Measurements from ENCODE around the gene ZNF540.
"Not testable (repeated sequence)": the region's sequence is repeated elsewhere in the genome, so short reads cannot be mapped to it uniquely, and the experiment has no call there.

ZNF540 gene

GRCh38 chr19:37594304-37594981 is at the start of gene ZNF540, which contains the start of gene ZNF571:
Gene ZNF540, plus strand, starts transcription at chr19:37594876. Its CDS starts 3,572 bp downstream, at chr19:37598448.
Gene ZNF571, minus strand, starts transcription at chr19:37594792. Its CDS starts 8,116 bp downstream, at chr19:37586676.
- peak; percentile 92 for DNase-seq (ENCODE audit: low spot score)

- no peak for DNase-seq (ENCODE audit: low spot score)
These were observed 43.3 kb upstream of the ZNF540 start for GRCh38 chr19:37551129-37551993.

GRCh38 chr19:37563518-37563917 is 31.2 kb upstream of the ZNF540 start:
- DNase-seq (ENCODE audit: low spot score), result no peak

- DNase-seq (ENCODE audit: low spot score), result no peak
These were observed 29.9 kb upstream of the ZNF540 start for GRCh38 chr19:37564624-37565369.

- no peak for DNase-seq (ENCODE audit: low spot score)
These were observed 29.4 kb upstream of the ZNF540 start for GRCh38 chr19:37565370-37565669.

- DNase-seq (ENCODE audit: low spot score), result no peak
These were observed 22.5 kb upstream of the ZNF540 start for GRCh38 chr19:37572203-37572602.

GRCh38 chr19:37583340-37583739 is 11.3 kb upstream of the ZNF540 start:
- no peak for DNase-seq (ENCODE audit: low spot score)

- no peak for DNase-seq (ENCODE audit: low spot score)
These were observed 726 bp upstream of the ZNF540 start for GRCh38 chr19:37593996-37594303.

- peak; percentile 68 for DNase-seq (ENCODE audit: low spot score)
These were observed 306 bp downstream of the ZNF540 start for GRCh38 chr19:37594982-37595382.

GRCh38 chr19:37635076-37636056 is 40.7 kb downstream of the ZNF540 start:
- no peak for DNase-seq (ENCODE audit: low spot score)

GRCh38 chr19:37654118-37654517 is 59.4 kb downstream of the ZNF540 start:
- DNase-seq (ENCODE audit: low spot score), result no peak

- DNase-seq (ENCODE audit: low spot score), result peak; percentile 60
These were observed 60.1 kb downstream of the ZNF540 start for GRCh38 chr19:37654629-37655300.

GRCh38 chr19:37655301-37655688 is 60.6 kb downstream of the ZNF540 start, which contains the start of gene ZFP30:
Gene ZFP30, minus strand, starts transcription at chr19:37655465. Its CDS starts 7,643 bp downstream, at chr19:37647822.
- peak; percentile 93 for DNase-seq (ENCODE audit: low spot score)

- DNase-seq (ENCODE audit: low spot score), result peak; percentile 91
These were observed 61.2 kb downstream of the ZNF540 start for GRCh38 chr19:37655689-37656371.

- DNase-seq (ENCODE audit: low spot score), result not testable (repeated sequence)
These were observed 62.5 kb downstream of the ZNF540 start for GRCh38 chr19:37657157-37657556.
